Endodermal cell (in vitro differentiated cells): ENCODE data around the gene IFT57. TPM values are rescaled to one million over a fixed set of nuclear protein-coding genes. Genes with fewer than 3 reads are reported as not detected.

Experiments
- DNase-seq: peaks from one replicate; pipeline ENCODE4 v3.0.0-alpha.2; 2017
- H3K27ac ChIP-seq: 2 replicates; pipeline ENCODE4 v1.5.1; 2013; ENCODE audit warnings: mild to moderate bottlenecking, low read depth, low read length, moderate library complexity
- H3K27me3 ChIP-seq: 2 replicates; pipeline ENCODE4 v1.6.1; 2013; ENCODE audit warnings: mild to moderate bottlenecking, low read length, moderate library complexity; ENCODE audit not compliant: insufficient read depth, control insufficient read depth, poor library complexity, severe bottlenecking
- H3K36me3 ChIP-seq: 2 replicates; pipeline ENCODE4 v1.7.0; 2013; ENCODE audit warnings: mild to moderate bottlenecking, low read length, moderate library complexity; ENCODE audit not compliant: control insufficient read depth, insufficient read depth
- H3K4me1 ChIP-seq: one replicate; pipeline ENCODE4 v1.7.0; 2013; ENCODE audit warnings: low read length; ENCODE audit not compliant: control insufficient read depth, insufficient read depth
- H3K4me3 ChIP-seq: 2 replicates; pipeline ENCODE4 v1.5.1; 2013; ENCODE audit warnings: mild to moderate bottlenecking, low read length, moderate library complexity
- H3K9ac ChIP-seq: 2 replicates; pipeline ENCODE4 v1.6.1; 2013; ENCODE audit warnings: mild to moderate bottlenecking, low read length, moderate library complexity; ENCODE audit not compliant: poor library complexity, severe bottlenecking; ENCODE audit errors: extremely low read depth
- H3K9me3 ChIP-seq: 2 replicates; pipeline ENCODE4 v1.6.1; 2013; ENCODE audit warnings: mild to moderate bottlenecking, low read length, moderate library complexity; ENCODE audit not compliant: control insufficient read depth
- H3K27ac Mint-ChIP-seq: 2 replicates; pipeline ENCODE4 v1.8.0; 2020; ENCODE audit warnings: mixed read lengths
- H3K27me3 Mint-ChIP-seq: 2 replicates; pipeline ENCODE4 v1.8.0; 2021; ENCODE audit warnings: mild to moderate bottlenecking, mixed read lengths; ENCODE audit not compliant: insufficient read depth
- H3K36me3 Mint-ChIP-seq: 2 replicates; pipeline ENCODE4 v1.8.0; 2020; ENCODE audit warnings: low read depth, mixed read lengths
- H3K4me1 Mint-ChIP-seq: 2 replicates; pipeline ENCODE4 v1.8.0; 2020; ENCODE audit warnings: mixed read lengths
- H3K4me3 Mint-ChIP-seq: 2 replicates; pipeline ENCODE4 v1.8.0; 2020; ENCODE audit warnings: mild to moderate bottlenecking, moderate library complexity, mixed read lengths
- H3K9me3 Mint-ChIP-seq: 2 replicates; pipeline ENCODE4 v1.8.0; 2020; ENCODE audit warnings: mild to moderate bottlenecking, mixed read lengths
- WGBS, 2 experiments: methylation state at CpG; one replicate each; pipeline versions ENCODE4 v1.1.5 to v1.1.7; 2013; ENCODE audit warnings: missing lambda C conversion rate in 2 of 2, mixed read lengths in 1 of 2; ENCODE audit not compliant: insufficient coverage in 1 of 2, insufficient read length in 1 of 2; 5-methylcytosine and 5-hydroxymethylcytosine counted together
- total RNA-seq, 2 donors: library from RNA; stranded (reverse); fragmentation: NEBNext Ultra II Directional in 1 of 2; extraction: Animal tissue kit (Norgen Biotek cat#: 25700) in 1 of 2; gene quantifications; 2 replicates in 1 of 2; 3 replicates in 1 of 2; pipeline ENCODE4 v1.2.1, GENCODE V29; 2021
- TF ChIP-seq, protein P1 (sequence below): fragments of 200-600 bp; sonication (generic); conservative IDR thresholded peaks from 2 replicates; pipeline ENCODE4 v1.5.0; 2021; ENCODE audit warnings: antibody characterized with exemption, mild to moderate bottlenecking

Gene IFT57
- total RNA-seq, 2 donors from 2014 or later: 45.5 to 60.5 TPM

DNA sequence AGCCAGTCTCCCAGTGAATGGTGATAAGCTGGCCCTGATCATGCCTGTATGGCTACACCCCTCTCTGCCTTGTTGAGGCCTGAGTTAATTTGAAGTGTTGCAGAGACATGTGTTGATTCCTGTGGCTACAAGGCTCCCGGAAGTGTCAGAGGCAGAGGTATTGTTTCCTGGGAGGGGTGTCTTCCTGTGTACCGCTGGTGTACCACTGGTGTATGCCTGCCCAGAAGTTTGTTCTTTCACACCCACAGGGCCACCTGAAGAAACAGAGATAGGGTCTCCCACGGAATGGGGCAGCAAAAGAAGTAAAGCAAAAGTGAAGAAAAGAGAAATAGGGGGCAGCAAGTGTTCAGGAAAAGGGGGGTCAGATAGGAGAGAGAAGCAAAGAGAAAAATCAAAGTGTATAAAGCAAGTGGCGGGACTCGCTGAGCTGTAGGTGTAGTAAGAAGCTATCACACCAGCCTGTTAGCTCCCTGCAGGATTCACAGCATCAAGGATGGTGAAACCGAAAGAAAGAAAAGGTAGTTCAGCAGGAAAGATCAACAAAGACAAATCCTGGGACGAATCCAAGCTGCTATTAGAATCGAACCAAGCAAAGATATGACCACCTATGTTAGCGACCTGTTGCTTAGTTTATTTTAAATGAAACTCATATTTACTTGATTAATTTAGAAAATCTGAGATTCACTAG, 94.8 kb downstream of the IFT57 start:
- no peaks in the 10 kb centered on the region for H3K9me3 ChIP-seq
- no peak overlapping the region for H3K27ac Mint-ChIP-seq
- no peaks in the 10 kb centered on the region for H3K36me3 ChIP-seq
- no peak overlapping the region for H3K27ac ChIP-seq
- no peak for DNase-seq
- no peaks in the 10 kb centered on the region for H3K9me3 Mint-ChIP-seq
- peaks cover 4% of the 10 kb centered on the region for H3K4me1 ChIP-seq
- no peaks in the 10 kb centered on the region for H3K27me3 Mint-ChIP-seq
- H3K9ac ChIP-seq: no peak overlapping the region
- 87 to 89% methylated on average over 7 to 9 of the region's 9 CpGs for WGBS, 2 experiments
- H3K27me3 ChIP-seq: no peaks in the 10 kb centered on the region
- no peak overlapping the region for H3K4me3 ChIP-seq
- TF ChIP-seq, protein P1, sequence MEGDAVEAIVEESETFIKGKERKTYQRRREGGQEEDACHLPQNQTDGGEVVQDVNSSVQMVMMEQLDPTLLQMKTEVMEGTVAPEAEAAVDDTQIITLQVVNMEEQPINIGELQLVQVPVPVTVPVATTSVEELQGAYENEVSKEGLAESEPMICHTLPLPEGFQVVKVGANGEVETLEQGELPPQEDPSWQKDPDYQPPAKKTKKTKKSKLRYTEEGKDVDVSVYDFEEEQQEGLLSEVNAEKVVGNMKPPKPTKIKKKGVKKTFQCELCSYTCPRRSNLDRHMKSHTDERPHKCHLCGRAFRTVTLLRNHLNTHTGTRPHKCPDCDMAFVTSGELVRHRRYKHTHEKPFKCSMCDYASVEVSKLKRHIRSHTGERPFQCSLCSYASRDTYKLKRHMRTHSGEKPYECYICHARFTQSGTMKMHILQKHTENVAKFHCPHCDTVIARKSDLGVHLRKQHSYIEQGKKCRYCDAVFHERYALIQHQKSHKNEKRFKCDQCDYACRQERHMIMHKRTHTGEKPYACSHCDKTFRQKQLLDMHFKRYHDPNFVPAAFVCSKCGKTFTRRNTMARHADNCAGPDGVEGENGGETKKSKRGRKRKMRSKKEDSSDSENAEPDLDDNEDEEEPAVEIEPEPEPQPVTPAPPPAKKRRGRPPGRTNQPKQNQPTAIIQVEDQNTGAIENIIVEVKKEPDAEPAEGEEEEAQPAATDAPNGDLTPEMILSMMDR: no peak
- H3K4me3 Mint-ChIP-seq: no peak overlapping the region
- no peaks in the 10 kb centered on the region for H3K36me3 Mint-ChIP-seq
- peaks cover 10% of the 10 kb centered on the region for H3K4me1 Mint-ChIP-seq

DNA sequence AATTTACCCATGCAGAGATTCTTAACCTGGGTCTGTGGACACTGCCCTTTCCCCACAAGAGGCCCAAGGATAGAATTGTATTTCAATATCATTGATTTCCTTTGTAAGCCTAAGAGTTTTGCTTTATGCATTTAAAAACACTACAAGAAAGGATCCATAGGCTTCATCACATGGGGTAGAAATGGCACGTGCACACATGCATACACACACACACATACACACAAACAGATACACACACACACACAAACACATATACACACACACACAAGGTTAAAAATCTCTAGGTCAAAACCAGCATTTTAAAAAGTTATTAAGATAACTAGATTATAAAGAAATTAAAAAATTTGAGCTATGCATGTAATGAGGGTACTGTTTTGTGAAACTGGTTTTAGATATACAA, 95.9 kb downstream of the IFT57 start:
- H3K9me3 Mint-ChIP-seq: no peaks in the 10 kb centered on the region
- Histone ChIP-seq H3K4me3 (no peak overlapping the region), H3K27ac (no peak overlapping the region), H3K27me3 (no peaks in the 10 kb centered on the region), H3K9me3 (no peaks in the 10 kb centered on the region), H3K4me1 (peaks cover 4% of the 10 kb centered on the region), H3K36me3 (no peaks in the 10 kb centered on the region), H3K9ac (no peak overlapping the region)
- peaks cover 10% of the 10 kb centered on the region for H3K4me1 Mint-ChIP-seq
- H3K4me3 Mint-ChIP-seq: no peak overlapping the region
- 77% methylated on average over 1 of the region's 1 CpG; no CpG with 5 or more reads in 1 of the 2 experiments for WGBS, 2 experiments
- no peak for DNase-seq
- H3K27me3 Mint-ChIP-seq: no peaks in the 10 kb centered on the region
- TF ChIP-seq, protein P1: no peak
- H3K36me3 Mint-ChIP-seq: no peaks in the 10 kb centered on the region
- no peak overlapping the region for H3K27ac Mint-ChIP-seq

DNA sequence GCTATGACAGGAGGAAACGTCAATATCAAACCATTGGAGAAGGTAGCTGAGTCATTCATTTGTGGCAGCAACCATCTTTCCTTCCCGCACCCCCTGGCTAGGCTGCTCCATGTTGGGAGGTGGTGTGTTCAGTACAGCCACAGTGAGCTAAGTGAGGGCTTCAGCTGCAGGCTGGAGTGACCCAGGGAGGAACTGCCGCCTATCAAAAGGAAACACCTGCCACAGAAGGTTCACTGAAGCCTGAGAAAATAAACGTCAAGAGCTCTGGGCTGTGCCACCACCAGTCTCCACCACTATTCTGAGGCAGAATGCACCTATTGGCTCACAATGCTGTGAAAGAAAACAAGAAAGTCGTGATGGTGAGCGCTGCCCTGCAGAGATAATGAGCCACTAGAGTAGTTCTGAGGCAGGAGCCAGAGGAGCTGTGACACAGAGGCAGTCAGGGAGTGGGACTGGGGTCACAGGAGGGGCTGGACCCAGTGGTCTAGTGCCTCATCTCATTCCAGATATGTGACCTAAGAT, 96.6 kb downstream of the IFT57 start:
- no peak for DNase-seq
- peaks cover 4% of the 10 kb centered on the region for H3K4me1 ChIP-seq
- no peaks in the 10 kb centered on the region for H3K9me3 ChIP-seq
- Mint-ChIP-seq H3K4me3 (no peak overlapping the region), H3K9me3 (no peaks in the 10 kb centered on the region), H3K27ac (no peak overlapping the region), H3K27me3 (no peaks in the 10 kb centered on the region), H3K36me3 (no peaks in the 10 kb centered on the region), H3K4me1 (peaks cover 10% of the 10 kb centered on the region)
- H3K4me3 ChIP-seq: no peak overlapping the region
- TF ChIP-seq, protein P1: no peak
- H3K9ac ChIP-seq: no peak overlapping the region
- no peak overlapping the region for H3K27ac ChIP-seq
- H3K27me3 ChIP-seq: no peaks in the 10 kb centered on the region
- WGBS, 2 experiments: 86% methylated on average over 5 to 6 of the region's 6 CpGs
- H3K36me3 ChIP-seq: no peaks in the 10 kb centered on the region
